Right atrium auricular region (tissue), 2 donors: ENCODE results near the gene ZNF646. TPM values are rescaled to one million over a fixed set of nuclear protein-coding genes. Genes with fewer than 3 reads are reported as not detected.

ENCODE experiments used
- DNase-seq: peaks from one replicate; pipeline ENCODE4 v3.0.0-alpha.2; 2019; ENCODE audit warnings: low spot score
- H3K27ac ChIP-seq, 2 donors: fragments of 200-600 bp; sonication (generic); 1 replicate in 1 of 2; 2 replicates in 1 of 2; pipeline ENCODE4 v1.5.1; 2016 to 2019
- H3K27me3 ChIP-seq, 2 donors: fragments of 200-600 bp; sonication (generic); one replicate each; pipeline versions ENCODE4 v1.5.1 to v1.6.0; 2017 to 2019
- H3K36me3 ChIP-seq: fragments of 200-600 bp; sonication (generic); one replicate; pipeline ENCODE4 v1.5.1; 2016
- H3K4me1 ChIP-seq, 2 donors: fragments of 200-600 bp; sonication (generic); one replicate each; pipeline versions ENCODE4 v1.5.1 to v1.6.0; 2017 to 2019
- H3K4me3 ChIP-seq, 2 donors: fragments of 200-600 bp; sonication (generic); 1 replicate in 1 of 2; 2 replicates in 1 of 2; pipeline ENCODE4 v1.5.1; 2017 to 2019; ENCODE audit warnings: mild to moderate bottlenecking in 1 of 2, moderate library complexity in 1 of 2
- H3K9me3 ChIP-seq, 2 donors: fragments of 200-600 bp; sonication (generic); one replicate each; pipeline ENCODE4 v1.5.1; 2019
- CTCF ChIP-seq, 2 donors: fragments of 200-600 bp; sonication (generic); IDR thresholded peaks; one replicate each; pipeline ENCODE4 v1.5.1; 2019; ENCODE audit warnings: antibody characterized with exemption in 2 of 2
- total RNA-seq, 2 donors: library from RNA; depleted of rRNA; stranded (reverse); fragments of >200 nt; gene quantifications; one replicate each; pipeline ENCODE4 v1.1.0, GENCODE V29; 2016

ZNF646 gene
- total RNA-seq, 2 donors from 2014 or later, result 6.2 to 10.8 TPM

GRCh38 chr16:31083981-31084380, 9.8 kb downstream of the ZNF646 start:
- no peak for DNase-seq
- Histone ChIP-seq H3K36me3 (peaks cover 48% of the 10 kb centered on the region), H3K4me1 (peaks cover 0 to 7% of the 10 kb centered on the region in 2 donors), H3K4me3 (no peak overlapping the region), H3K27me3 (no peaks in the 10 kb centered on the region), H3K9me3 (no peaks in the 10 kb centered on the region), H3K27ac (no peak overlapping the region)
- TF ChIP-seq CTCF (IDR thresholded peaks at IDR 0.05), result no peak

GRCh38 chr16:31084584-31085302, 10.5 kb downstream of the ZNF646 start:
- Histone ChIP-seq H3K9me3 (no peaks in the 10 kb centered on the region), H3K27ac (no peak overlapping the region), H3K27me3 (no peaks in the 10 kb centered on the region), H3K4me3 (no peak overlapping the region), H3K4me1 (peaks cover 0 to 7% of the 10 kb centered on the region in 2 donors), H3K36me3 (peaks cover 45% of the 10 kb centered on the region)
- TF ChIP-seq CTCF (IDR thresholded peaks at IDR 0.05), result no peak
- no peak for DNase-seq

- Histone ChIP-seq H3K9me3 (no peaks in the 10 kb centered on the region), H3K4me1 (peaks cover 0 to 7% of the 10 kb centered on the region in 2 donors), H3K4me3 (no peak overlapping the region), H3K27ac (no peak overlapping the region), H3K27me3 (no peaks in the 10 kb centered on the region), H3K36me3 (peaks cover 38% of the 10 kb centered on the region)
- TF ChIP-seq CTCF (IDR thresholded peaks at IDR 0.05), result no peak
- DNase-seq, result no peak
Measured at GRCh38 chr16:31085411-31085810, 11.2 kb downstream of the ZNF646 start.

- H3K4me1 ChIP-seq, result peaks cover 0 to 7% of the 10 kb centered on the region in 2 donors
- no peaks in the 10 kb centered on the region for H3K27me3 ChIP-seq
- no peak overlapping the region for H3K4me3 ChIP-seq
- peaks cover 38% of the 10 kb centered on the region for H3K36me3 ChIP-seq
- TF ChIP-seq CTCF (IDR thresholded peaks at IDR 0.05), result no peak
- no peak overlapping the region for H3K27ac ChIP-seq
- no peak for DNase-seq
- H3K9me3 ChIP-seq, result no peaks in the 10 kb centered on the region
Measured at GRCh38 chr16:31085873-31086628, 11.8 kb downstream of the ZNF646 start.

- H3K4me3 ChIP-seq, result no peak overlapping the region
- H3K36me3 ChIP-seq, result peaks cover 37% of the 10 kb centered on the region
- no peak for DNase-seq
- TF ChIP-seq CTCF (IDR thresholded peaks at IDR 0.05), result no peak
- no peaks in the 10 kb centered on the region for H3K9me3 ChIP-seq
- H3K27ac ChIP-seq, result no peak overlapping the region
- H3K27me3 ChIP-seq, result no peaks in the 10 kb centered on the region
- peaks cover 0 to 5% of the 10 kb centered on the region in 2 donors for H3K4me1 ChIP-seq
Measured at GRCh38 chr16:31086629-31086906, 12.3 kb downstream of the ZNF646 start.
